Measurements from ENCODE around the gene LIME1.
"Not testable (repeated sequence)": the region's sequence is repeated elsewhere in the genome, so short reads cannot be mapped to it uniquely, and the experiment has no call there.

Gene LIME1

DNA sequence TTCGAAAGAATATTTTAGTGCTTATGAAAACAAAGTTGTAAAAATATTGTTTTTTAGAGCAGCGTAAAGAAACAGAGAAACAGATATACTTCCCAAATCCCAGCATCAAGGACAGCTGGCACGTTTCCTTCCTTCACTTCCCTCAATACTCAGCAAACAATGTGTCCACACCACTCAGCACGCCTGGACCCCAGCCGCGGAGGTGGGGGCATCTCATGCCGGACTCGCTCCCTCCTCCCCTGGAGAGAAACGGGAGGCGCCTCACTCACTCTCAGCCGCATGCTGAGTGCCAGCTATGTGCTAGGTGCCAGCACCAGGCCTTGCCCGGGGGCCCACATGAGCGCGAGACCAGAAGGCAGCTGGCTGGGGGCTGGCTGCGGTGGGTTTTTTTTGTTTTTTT is 37.8 kb downstream of the LIME1 start:
- TF ChIP-seq CTCF (IDR thresholded peaks at IDR 0.05; ENCODE audit: borderline replicate concordance, insufficient read depth, low read depth, low read length), result no peak
- no peak overlapping the region for H3K4me3 ChIP-seq (ENCODE audit: low read depth, low read length)

- H3K4me3 ChIP-seq (ENCODE audit: low read depth, low read length), result no peak overlapping the region
- TF ChIP-seq CTCF (IDR thresholded peaks at IDR 0.05; ENCODE audit: borderline replicate concordance, insufficient read depth, low read depth, low read length), result 0 out of 2 replicates have a peak, but pooled peaks have one; percentile 36
Observed at GRCh38 chr20:63775096-63775978, 38.9 kb downstream of the LIME1 start.

- not testable (repeated sequence) for H3K4me3 ChIP-seq (ENCODE audit: low read depth, low read length)
Observed at GRCh38 chr20:63776875-63777274, 40.4 kb downstream of the LIME1 start.

GRCh38 chr20:63777614-63778013 is 41.1 kb downstream of the LIME1 start:
- H3K4me3 ChIP-seq (ENCODE audit: low read depth, low read length), result no peak overlapping the region
- TF ChIP-seq CTCF (IDR thresholded peaks at IDR 0.05; ENCODE audit: borderline replicate concordance, insufficient read depth, low read depth, low read length), result no peak

DNA sequence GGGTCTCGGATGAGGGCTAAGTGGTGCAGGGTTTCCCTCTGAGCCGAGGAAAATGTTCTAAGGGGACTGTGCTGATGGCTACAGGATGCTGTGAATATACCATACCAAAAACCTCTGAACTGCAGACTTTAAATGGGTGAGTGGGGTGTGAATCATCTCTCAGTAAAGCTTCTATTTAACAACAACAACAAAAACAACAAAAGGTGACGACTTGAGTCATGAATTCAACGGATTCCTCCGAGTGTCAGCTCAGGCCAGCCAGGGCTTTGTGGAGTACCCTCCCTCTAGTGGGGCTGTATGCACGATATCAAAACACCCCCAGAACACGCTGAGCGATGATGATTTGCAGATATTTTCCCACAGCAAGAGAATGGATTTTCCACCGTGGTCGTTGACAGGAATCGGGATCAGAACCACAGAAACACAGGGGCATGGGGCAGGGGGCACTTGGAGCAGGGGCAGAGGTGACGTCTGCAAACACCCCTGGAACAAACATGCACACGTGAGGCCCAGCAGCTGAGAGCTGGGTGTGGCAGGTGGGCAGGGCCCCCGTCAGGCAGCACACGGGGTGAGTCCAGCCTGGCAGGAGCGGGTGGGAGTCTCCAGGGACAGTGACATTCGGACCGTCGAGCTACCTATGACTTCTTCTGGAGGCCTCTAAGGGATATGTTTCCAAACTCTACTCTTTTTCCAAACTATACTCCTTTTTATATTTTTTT is 41.7 kb downstream of the LIME1 start:
- no peak for TF ChIP-seq CTCF (IDR thresholded peaks at IDR 0.05; ENCODE audit: borderline replicate concordance, insufficient read depth, low read depth, low read length)
- H3K4me3 ChIP-seq (ENCODE audit: low read depth, low read length), result no peak overlapping the region

GRCh38 chr20:63778857-63779256 is 42.4 kb downstream of the LIME1 start:
- TF ChIP-seq CTCF (IDR thresholded peaks at IDR 0.05; ENCODE audit: borderline replicate concordance, insufficient read depth, low read depth, low read length), result no peak
- H3K4me3 ChIP-seq (ENCODE audit: low read depth, low read length), result no peak overlapping the region

GRCh38 chr20:63781181-63781580 is 44.7 kb downstream of the LIME1 start:
- no peak for TF ChIP-seq CTCF (IDR thresholded peaks at IDR 0.05; ENCODE audit: borderline replicate concordance, insufficient read depth, low read depth, low read length)
- H3K4me3 ChIP-seq (ENCODE audit: low read depth, low read length), result no peak overlapping the region

Measured in GM12875 (cell line).